ENCODE measurements around the gene PTPRK. TPM values are rescaled to one million over a fixed set of nuclear protein-coding genes. Genes with fewer than 3 reads are reported as not detected.

The PTPRK gene
- total and polyA plus RNA-seq, 10 of the 15 experiments (the other 5 are each of a cell fraction or from before 2014, with no cell fraction given), result 0.23 to 1.9 (median 0.55) TPM

DNA sequence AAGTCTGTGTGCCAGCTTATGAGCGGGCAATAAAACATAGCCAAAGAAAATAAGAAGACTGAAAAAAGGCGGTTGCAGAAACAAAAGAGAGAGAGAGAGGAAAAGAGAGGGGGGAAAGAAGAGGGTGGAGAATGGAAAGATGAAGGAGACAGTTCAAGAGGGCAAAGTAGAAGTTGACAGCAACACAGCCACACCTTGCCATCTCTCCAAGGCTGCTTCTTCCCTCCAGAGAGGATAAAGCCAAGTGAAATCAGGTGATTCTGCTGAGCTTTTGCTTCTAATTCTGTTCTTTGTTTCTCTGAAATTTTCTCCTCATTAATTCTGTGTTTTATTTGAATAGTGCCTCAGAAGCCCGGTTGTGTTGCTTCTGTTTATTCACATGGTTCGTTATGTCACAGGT is 48.5 kb downstream of the PTPRK start (continued):
- no peak for TF ChIP-seq ZNF207 (IDR thresholded peaks at IDR 0.05; ENCODE audit: borderline replicate concordance)

GRCh38 chr6:128465368-128466343 is 54.7 kb downstream of the PTPRK start:
- ChIA-PET RAD21 (ENCODE audit: unreplicated experiment) (no interaction called here), POLR2A (no interaction called here), SMC1A (ENCODE audit: uncharacterized antibody, unreplicated experiment) (interaction anchor here (1.3 kb wide), 1 partner anchor 33 kb away, joined by 3 read pairs; no protein-coding TSS in a partner anchor), CTCF (no interaction called here)
- BruUV-seq (replicated peaks), result no TSS peak
- Histone ChIP-seq H3K27ac (ENCODE audit: control insufficient read depth, insufficient read depth) (no peak overlapping the region), H2AFZ (ENCODE audit: control insufficient read depth, low read depth, low read length) (no peak overlapping the region), H3K4me1 (ENCODE audit: control insufficient read depth, insufficient read depth, low read length) (no peaks in the 10 kb centered on the region), H3K9me3 (replicated peaks; ENCODE audit: control insufficient read depth, insufficient read depth, low read length) (no peaks in the 10 kb centered on the region), H3K27me3 (replicated peaks in 1 of 2; ENCODE audit: control insufficient read depth in 2 of 2, insufficient read depth in 2 of 2, low read length in 1 of 2) (no peaks in the 10 kb centered on the region), H3K4me2 (ENCODE audit: control insufficient read depth, insufficient read depth) (no peak overlapping the region), H3K4me3 (no peak overlapping the region), H4K20me1 (ENCODE audit: control insufficient read depth, insufficient read depth) (no peaks in the 10 kb centered on the region), H3K79me2 (ENCODE audit: control insufficient read depth, insufficient read depth, low read length) (no peaks in the 10 kb centered on the region), H3K36me3 (ENCODE audit: control insufficient read depth in 2 of 2, insufficient read depth in 2 of 2, low read length in 1 of 2) (no peaks in the 10 kb centered on the region), H3K9ac (ENCODE audit: control insufficient read depth, insufficient read depth, low read length) (no peak overlapping the region)
- FAIRE-seq (no peak), DNase-seq (ENCODE audit: low read depth, low spot score) (no peak), ATAC-seq (no peak)
- 5% methylated on average over 2 of the region's 2 CpGs for WGBS (ENCODE audit: insufficient coverage, insufficient replicate concordance, low lambda C conversion rate, missing lambda C conversion rate)
- intact Hi-C loops (cut with micrococcal nuclease; ENCODE audit: unreplicated experiment), result no loop called here
- in situ Hi-C loops (cut with MboI), result no loop called here
- TF ChIP-seq POLR2A (IDR thresholded peaks at IDR 0.05; ENCODE audit: low read depth, low read length) (no peak), CBX3 (IDR thresholded peaks at IDR 0.05; ENCODE audit: borderline replicate concordance, low read depth) (no peak), RFX5 (IDR thresholded peaks at IDR 0.05; ENCODE audit: low read depth, low read length) (no peak), HDAC6 (IDR thresholded peaks at IDR 0.05; ENCODE audit: unreplicated experiment) (no peak), YBX1 (IDR thresholded peaks at IDR 0.05) (no peak), IKZF1 (conservative IDR thresholded peaks at IDR 0.05) (no peak), CREB1 (IDR thresholded peaks at IDR 0.05; ENCODE audit: low read depth) (no peak), ZBTB4 (CRISPR knock-in tag; IDR thresholded peaks at IDR 0.05) (no peak), ZNF207 (IDR thresholded peaks at IDR 0.05; ENCODE audit: borderline replicate concordance) (no peak), ATF2 (IDR thresholded peaks at IDR 0.05; ENCODE audit: low read length) (no peak), NR2C2 (IDR thresholded peaks at IDR 0.05; ENCODE audit: borderline replicate concordance, control insufficient read depth, insufficient read length, low read depth) (no peak), ZNF24 (IDR thresholded peaks at IDR 0.05) (no peak), MEF2A (IDR thresholded peaks at IDR 0.05; ENCODE audit: insufficient read depth, low read depth, low read length) (no peak), RAD21 (IDR thresholded peaks at IDR 0.05; ENCODE audit: insufficient read depth, low read depth, low read length) (no peak)
- TF ChIP-seq, protein P1, sequence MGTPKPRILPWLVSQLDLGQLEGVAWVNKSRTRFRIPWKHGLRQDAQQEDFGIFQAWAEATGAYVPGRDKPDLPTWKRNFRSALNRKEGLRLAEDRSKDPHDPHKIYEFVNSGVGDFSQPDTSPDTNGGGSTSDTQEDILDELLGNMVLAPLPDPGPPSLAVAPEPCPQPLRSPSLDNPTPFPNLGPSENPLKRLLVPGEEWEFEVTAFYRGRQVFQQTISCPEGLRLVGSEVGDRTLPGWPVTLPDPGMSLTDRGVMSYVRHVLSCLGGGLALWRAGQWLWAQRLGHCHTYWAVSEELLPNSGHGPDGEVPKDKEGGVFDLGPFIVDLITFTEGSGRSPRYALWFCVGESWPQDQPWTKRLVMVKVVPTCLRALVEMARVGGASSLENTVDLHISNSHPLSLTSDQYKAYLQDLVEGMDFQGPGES (IDR thresholded peaks at IDR 0.05), result no peak
- TF ChIP-seq, protein P2, sequence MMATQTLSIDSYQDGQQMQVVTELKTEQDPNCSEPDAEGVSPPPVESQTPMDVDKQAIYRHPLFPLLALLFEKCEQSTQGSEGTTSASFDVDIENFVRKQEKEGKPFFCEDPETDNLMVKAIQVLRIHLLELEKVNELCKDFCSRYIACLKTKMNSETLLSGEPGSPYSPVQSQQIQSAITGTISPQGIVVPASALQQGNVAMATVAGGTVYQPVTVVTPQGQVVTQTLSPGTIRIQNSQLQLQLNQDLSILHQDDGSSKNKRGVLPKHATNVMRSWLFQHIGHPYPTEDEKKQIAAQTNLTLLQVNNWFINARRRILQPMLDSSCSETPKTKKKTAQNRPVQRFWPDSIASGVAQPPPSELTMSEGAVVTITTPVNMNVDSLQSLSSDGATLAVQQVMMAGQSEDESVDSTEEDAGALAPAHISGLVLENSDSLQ (IDR thresholded peaks at IDR 0.05), result no peak

Measured in GM12878 (cell line).